ENCODE measurements around the gene KCTD13.
"Not testable (repeated sequence)": the region's sequence is repeated elsewhere in the genome, so short reads cannot be mapped to it uniquely, and the experiment has no call there.

The KCTD13 gene

DNA sequence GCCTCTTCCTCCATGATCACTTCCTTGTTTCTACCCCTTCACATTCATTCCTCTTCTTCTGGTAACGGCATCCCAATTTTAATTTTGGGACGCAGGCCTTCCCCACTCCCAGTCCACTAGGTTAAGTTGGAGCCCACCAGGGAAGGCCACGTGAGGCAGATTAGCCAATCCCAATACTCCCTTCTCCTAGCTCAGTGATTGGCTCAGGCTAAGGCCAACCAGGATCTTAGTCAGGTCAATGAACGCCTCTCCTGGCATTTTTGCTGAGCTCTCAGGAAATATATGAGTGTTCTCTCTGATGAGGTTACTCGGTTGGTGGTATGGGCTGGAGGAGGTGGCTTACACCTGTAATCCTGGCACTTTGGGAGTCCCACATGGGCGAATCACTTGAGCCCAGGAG lies 42.0 kb downstream of the KCTD13 start:
- FAIRE-seq, result no peak
- no peak for DNase-seq (ENCODE audit: low spot score)

DNA sequence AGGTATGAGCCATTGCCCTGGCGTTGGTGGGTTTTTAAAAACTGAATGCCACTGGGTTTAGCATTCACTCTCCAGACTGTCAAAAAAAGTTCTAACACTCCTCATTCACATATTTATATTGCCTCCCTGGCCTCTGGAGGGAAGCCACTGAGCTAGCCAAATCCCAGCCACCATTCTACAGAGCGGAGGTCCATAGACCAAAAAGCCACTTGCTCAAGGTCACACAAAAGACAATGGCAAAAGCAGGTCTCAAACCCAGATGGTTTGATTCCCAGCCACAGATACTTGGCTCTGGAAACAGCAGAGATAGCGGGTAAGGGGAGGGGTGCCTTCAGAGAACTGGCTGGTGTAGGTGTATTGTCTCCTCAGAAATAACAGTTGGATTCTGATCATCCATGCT lies 45.0 kb downstream of the KCTD13 start:
- no peak for DNase-seq (ENCODE audit: low spot score)
- no peak for FAIRE-seq

DNA sequence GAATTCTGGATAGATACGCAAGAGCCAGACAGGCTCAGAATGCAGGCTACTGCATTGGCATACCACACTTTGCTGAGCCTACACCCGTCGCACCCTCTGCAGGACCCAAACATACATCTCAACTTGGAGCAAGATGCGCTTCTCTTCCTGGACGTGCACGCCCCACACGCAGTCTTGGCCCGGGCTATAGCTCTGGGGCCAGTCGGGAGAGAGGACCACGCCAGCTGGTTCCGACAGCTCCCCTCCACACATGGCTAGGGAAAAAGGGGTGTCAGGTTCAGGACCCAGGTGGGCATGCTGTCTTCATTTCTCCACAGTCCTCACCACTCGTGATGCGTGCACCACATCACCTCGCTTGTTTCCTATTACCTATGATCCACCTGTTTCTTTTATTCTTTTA lies 47.9 kb downstream of the KCTD13 start:
- FAIRE-seq (no peak), DNase-seq (ENCODE audit: low spot score) (no peak)

DNA sequence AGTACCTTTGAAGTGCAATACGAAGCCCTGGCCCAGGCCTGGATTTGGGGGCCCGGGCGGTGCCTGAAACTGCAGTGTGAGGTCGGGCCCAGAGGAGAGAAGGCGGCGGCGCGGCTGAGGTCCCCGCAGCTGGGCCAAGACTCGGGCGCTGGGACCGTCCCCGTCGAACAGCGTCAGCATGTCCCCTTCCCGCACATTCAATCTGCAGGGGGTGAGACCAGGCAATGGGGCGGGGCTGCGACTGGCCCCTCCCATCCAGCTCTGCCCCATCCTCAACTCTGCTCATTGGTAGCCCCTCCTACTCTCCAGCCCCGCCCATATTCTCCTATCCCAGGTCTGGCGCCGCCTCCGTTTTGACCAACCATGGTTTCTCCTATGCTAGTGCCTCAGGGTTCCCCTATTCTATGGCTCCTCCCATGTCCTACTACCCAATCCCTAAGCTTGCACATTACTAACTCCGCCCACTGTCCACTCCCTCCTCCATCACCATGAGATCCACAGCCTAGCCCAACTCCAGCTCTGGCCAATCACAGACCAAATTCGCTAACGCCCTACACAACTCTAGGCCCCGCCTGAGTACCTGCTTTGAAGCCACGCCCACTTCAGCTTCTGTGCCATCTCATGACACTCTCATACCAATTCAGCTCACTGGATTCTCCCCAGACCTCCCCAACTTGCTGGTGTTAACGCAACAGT lies 48.6 kb downstream of the KCTD13 start:
- DNase-seq (ENCODE audit: low spot score) (no peak), FAIRE-seq (no peak)

DNA sequence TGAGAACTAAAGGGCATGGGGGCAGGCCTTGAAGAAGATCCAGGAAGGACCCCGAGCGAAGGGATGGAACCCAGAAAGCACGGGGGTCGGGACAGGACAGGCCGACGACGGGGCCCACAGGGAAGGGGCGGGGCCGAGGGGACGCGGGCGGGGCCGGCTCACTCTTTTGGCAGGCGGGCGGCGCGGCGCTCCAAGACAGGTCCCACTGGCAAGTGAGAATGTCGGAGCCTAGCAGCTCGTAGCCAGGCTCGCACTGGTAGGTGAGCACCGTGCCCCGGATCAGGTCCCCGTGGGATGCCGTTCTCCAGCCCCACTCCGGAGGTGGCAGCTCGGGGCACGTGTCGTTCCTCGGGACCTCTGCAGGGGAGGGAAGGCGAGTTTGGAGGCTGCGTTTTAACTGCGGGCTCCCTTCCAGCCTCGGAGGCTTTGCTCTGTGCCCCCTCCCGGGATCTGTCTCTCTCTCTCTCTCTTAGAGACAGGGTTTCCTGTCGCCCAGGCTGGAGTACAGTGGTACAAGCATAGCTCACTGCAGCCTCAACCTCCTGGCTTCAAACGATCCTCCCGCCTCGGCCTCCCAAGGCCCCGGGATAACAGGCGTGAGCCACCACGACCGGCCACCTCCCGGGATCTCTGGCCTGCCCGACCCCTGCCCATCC lies 49.3 kb downstream of the KCTD13 start:
- DNase-seq (ENCODE audit: low spot score) (no peak), FAIRE-seq (no peak)

DNA sequence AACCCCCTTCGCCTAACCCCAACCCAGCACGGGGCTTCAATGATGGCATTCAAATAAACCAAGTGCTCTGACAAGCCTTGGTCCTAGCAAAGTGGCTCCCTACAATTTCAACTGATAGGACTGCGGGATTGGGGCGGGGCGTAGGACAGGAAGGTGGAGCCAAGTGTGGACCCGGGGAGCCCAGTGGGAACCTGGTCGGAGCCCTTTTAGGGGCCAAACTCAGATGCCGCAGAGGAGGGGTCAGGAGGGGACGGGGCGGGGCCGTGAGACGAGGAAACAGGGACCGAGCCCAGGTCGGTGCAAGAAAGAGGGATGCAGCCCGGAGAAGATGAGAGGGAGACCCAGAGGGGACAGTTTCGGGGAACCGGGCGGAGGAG lies 49.8 kb downstream of the KCTD13 start:
- no peak for FAIRE-seq
- DNase-seq (ENCODE audit: low spot score), result no peak

DNA sequence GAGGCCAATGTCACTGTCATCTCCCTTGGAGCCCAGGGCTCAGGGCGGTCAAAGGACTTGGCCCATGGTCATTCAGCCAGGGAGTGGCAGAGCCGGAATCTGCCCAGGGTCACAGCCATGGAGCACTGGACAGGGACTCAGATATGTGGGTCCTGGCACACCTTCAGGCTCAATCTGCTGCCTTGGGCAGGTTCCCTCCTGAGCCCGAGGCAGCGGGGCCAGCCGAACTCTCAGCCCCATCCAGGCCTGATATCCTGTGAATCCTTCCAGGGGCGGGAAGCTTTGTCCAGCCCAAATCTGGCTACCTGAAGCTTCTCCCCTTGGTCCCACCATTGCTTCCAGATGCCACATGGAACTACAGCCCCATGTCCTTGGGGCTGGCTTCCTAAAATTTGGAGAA lies 50.8 kb downstream of the KCTD13 start:
- FAIRE-seq (no peak), DNase-seq (ENCODE audit: low spot score) (no peak)

DNA sequence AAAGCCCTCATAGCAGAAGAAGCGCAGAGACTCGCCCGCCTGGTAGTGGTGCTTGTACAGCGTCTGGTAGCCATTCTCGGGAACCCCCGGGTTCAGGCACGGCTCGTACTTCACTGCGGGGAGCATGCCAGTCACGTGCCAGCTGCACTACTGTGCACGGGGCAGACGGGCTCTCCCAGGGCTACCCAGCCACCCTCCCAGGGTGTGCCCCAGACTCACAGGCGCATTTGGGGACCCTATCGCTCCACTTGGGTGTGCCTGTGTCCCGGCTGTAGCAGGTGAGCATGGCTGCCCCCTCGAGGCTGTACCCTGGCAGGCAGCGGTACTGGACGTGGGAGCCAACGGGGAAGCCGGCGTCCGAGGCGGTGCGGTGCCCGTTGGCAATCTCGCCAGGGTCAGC lies 52.7 kb downstream of the KCTD13 start:
- FAIRE-seq (no peak), DNase-seq (ENCODE audit: low spot score) (no peak)

DNA sequence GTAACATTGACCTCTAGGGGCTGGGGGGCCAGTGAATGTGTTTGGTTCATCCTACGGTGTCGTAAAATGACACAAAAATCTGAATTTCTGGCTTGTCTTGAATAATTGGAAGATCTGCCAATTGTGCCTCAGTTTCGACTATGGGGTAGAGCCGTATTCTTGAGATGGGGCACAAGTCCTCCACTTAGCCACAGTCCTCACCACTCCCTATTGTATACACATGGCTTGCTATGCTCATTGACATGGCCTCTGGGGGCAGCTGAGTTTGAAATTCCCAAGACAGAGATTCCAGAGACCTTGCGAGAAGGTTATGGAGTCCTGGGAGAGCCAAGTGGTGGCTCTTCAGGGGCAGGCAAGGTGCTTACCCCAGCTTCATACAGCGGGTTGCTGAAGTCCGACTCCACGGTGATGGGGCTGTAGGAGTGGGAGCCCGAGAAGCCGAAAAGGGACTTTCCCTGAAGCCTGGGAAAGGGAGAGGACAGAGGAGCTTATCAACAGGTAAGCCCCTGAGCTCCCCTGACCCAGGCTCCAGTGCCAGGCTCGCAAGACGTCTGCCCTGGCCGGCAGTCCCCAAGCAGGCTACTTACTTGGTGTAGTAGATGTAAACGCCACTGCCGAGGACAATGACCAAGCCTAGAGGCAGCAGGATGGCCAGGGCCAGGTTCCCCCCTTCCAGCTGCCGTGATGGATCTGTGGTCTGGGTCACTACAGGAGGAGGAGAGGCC lies 54.0 kb downstream of the KCTD13 start:
- DNase-seq (ENCODE audit: low spot score), result no peak
- FAIRE-seq, result no peak

DNA sequence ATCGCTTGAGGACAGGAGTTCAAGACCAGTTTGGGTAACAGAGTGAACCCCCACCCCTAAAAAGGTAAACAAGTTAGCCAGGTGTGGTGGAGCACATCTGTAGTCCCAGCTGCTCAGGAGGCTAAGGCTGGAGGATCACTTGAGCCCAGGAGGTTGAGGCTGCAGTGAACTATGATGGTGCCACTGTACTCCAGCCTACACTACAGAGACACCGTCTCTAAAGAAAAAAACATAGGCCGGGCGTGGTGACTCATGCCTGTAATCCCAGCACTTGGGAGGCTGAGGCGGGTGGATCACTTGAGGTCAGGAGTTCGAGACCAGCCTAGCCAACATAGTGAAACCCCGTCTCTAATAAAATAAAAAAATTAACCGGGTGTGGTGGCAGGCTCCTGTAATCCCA lies 57.0 kb downstream of the KCTD13 start:
- not testable (repeated sequence) for FAIRE-seq; DNase-seq (ENCODE audit: low spot score)

DNA sequence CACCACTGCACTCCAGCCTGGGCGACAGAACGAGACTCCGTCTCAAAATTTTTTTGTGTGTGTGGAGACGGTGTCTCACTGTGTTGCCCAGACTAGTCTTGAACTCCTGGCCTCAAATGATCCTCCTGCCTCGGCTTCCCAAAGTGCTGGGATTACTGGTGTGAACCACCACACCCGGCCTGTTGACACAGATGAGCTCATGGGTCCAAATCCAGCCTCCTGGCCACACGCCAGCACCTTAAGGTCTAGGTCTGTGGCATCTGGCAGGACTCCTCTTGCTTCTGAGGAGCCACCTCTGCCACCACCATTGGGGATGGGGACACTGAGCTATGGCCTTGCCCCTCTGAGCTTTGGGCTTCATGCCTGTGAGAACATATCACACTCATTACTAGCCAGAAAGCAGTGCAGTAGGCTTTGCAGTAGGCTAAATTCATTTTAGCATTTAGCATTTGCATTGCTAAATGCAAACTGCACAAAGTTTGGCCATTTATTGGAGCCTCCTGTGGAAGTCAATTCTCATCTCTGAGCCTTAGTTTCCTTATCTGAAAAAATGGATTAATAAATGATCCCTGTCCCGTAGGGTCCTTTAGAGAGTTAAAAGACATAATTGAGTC lies 57.5 kb downstream of the KCTD13 start:
- no peak for FAIRE-seq
- DNase-seq (ENCODE audit: low spot score), result no peak

DNA sequence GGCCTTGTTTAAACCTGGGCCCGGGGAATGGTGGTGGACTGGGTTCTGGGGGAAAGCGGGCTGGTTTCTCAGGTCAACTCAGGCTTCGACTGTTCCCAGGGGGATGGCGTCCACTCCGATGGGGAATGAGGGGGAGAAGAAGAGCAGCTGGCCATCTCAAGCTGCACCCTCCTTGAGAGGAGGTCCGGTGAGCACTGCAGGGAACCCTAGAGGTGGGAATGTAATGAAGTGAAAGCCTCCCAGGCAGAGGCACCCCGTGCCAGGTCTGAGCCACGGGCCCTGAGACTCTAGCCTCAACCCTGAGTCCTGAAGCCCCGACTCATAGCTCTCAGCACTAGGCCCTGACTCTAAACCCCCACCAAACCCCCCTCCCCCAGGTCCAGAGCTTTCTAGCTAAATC lies 61.8 kb downstream of the KCTD13 start:
- FAIRE-seq (no peak), DNase-seq (ENCODE audit: low spot score) (no peak)

DNA sequence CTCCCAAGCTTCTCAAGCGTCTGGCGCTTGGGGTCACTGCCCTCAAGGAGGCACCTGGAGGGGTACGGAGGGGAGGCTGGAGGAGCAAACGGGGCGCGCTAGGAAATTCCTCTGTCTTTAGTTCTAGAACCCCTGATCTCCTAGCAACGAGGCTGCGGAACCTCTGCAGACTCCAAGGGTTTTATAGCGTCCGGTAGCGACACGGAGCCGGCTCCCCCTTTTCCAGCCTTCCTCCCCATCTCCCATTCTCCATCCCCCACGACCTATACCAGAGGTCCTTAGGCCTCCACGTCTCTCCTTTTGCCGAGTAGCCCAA lies 62.4 kb downstream of the KCTD13 start:
- DNase-seq (ENCODE audit: low spot score) (no peak), FAIRE-seq (no peak)

DNA sequence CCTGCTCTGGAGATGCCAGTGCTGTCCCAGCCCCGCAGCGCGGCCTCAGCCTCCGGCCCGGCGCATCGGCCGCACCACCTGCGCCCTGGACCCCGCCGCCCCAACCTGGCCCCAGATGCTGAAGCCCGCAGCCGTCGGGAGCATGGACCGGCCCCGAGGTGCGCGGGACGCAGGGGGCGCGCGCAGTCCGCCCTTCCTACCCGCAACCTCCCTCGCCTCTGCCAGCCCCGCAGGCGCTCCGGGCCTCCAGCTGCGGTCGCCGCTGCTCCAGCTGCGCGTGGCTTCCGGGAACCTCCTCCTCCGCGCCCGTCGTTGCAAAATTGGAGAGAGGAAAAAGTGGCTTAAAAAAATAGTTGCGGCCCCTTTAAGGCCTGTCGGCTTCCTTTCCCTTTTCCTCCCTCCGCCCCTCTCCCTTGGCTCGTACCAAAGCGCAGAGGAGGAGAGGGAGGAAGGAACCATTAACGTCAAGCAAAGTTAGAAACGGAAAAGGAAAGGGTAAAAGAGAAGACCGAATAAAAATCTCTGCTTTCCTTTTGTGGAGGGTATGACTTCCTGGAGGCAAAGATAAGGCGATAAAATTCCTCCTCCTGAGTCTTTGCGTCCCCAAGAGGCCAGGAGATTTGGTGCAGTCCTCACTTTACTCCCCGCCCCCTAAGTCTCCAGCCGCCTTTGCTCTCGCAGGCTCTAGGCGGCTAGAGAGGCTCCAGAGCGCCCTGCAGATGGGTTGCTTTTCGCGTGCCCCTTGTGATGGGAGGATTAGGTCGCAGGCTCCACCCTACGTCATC lies 63.0 kb downstream of the KCTD13 start, which contains the start of gene CDIPT:
Gene CDIPT, minus strand, starts transcription at position 343 of the 785 bp plus-strand sequence. CDS start 369 bp downstream, outside the sequence.
- peak; percentile 92 for DNase-seq (ENCODE audit: low spot score)
- FAIRE-seq, result no peak

DNA sequence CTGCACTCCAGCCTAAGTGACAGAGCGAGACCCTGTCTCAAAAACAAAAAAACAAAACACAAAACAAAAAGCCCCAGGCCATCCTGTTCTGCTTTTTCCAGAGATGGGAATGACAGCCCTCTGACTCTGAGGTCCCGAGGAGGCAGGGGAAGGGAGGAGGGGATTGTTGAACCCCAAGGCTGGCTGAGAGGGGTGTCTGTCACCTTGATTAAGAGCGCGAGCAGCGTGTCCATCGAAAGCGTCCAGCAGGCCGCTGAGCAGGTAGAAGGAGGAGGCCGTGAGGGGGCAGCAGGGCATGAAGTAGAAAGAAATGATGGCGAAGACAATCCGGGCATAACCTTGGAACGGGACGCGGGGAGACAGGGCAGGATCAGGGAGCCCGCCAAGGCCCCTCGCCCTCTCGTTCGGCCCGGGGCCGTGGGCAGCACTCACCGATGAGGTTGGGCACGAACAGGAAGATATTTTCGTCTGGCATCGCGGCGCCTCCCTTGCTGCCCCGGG lies 63.6 kb downstream of the KCTD13 start:
- no peak for FAIRE-seq

DNA sequence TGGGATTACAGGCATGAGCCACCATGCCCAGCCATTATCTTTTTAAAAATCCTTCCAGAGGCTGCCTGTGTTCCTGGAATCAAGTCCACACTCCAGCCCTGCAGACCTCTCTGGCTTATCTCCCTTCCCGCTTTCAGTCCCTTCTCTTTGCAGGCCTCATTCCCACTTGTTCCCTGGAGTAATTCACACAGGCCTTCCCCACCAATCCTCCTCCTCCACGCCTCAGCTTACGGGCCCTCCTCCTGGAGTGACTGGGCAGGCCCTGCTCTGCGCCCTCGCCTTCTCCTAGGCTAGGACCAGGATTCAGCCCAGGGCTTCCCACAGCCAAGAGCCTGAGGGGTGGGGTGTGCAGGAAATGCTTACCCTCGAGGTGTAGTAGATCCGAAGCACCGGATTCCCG lies 65.8 kb downstream of the KCTD13 start:
- DNase-seq (ENCODE audit: low spot score) (no peak), FAIRE-seq (no peak)

More for the DNA sequence above, 63.6 kb downstream of the KCTD13 start:
- DNase-seq (ENCODE audit: low spot score), result peak; percentile 12

DNA sequence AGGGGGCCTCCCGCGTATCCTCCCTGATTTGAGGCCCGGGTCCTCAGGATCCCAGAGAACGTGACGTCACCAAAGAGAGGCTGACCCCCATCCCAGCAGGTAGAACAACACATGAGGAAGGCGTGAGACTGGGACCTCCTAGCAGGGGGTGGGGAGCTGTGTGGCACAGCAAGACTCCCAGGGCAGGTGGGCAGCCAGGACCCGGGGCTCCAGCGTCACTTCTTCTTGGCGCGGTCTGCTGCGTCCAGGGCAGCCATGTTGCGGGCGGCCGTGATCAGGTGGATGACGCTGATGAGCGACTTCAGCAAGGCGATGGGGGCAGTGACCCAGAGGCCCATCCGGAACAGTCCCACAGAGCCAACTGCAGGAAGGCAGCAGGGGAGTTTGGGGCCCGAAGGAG lies 67.1 kb downstream of the KCTD13 start:
- no peak for FAIRE-seq
- no peak for DNase-seq (ENCODE audit: low spot score)

DNA sequence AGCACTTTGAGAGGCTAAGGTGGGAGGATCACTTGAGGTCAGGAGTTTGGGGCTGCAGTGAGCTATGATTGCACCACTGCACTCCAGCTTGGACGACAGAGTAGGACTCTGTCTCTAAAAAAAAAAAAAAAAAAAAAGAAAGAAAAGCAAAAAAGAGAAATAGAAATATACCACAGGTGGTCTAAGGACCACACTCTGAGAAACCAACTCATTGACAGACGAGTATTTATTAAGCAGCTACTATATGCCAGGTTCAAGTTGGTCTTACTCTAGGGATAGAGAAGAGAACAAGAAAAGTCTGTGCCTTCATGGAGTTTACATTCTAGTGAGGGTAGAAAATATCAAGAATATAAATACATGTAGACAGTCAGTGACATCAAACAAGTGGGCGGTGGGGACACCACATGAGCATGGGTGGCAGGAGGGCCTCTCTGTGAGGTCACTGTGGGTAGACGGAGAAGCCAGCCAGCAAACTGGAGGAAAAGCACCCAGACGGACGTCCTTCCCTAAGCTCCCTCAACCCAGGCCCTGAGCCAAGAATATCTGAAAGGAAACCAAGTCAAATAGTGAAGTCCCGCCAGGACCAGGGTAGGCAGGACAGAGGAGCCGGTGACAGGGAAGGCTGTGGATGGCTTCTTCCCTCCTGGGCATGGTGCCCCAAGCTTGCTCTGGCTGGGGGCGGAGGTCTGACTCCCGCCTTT lies 67.7 kb downstream of the KCTD13 start:
- DNase-seq (ENCODE audit: low spot score) (no peak), FAIRE-seq (no peak)

DNA sequence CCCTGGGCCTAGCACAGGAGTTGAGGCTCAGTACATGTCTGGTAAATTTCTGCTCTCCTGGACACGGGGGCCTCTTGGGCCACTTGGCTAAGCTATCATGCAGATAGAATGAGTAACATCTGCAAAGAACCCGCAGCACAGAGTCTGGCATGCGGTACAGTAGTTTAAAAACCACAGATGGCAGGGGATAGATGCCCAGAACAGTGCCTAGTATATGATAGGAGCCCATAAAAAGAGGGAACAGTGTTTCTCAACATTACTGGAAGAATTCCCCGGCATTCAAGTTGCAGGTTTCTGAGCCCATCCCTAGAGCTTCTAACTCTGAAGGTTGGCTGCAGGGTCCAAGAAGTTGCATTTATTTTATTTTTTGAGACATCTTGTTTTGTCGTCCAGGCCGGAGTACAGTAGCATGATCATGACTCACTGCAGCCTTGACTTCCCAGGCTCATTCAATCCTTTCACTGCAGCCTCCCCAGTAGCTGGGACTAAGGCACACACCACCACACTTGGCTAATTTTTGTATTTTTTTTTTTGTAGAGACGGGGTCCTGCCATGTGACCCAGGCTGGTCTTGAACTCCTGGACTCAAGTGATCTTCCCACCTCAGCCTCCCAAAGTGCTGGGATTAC lies 68.8 kb downstream of the KCTD13 start:
- FAIRE-seq (no peak), DNase-seq (ENCODE audit: low spot score) (no peak)

All from urothelium cell line (cell line).